Esophagus muscularis mucosa (tissue), 4 donors: ENCODE results near the gene GSS. TPM values are rescaled to one million over a fixed set of nuclear protein-coding genes. Genes with fewer than 3 reads are reported as not detected.
"Not testable (repeated sequence)": the region's sequence is repeated elsewhere in the genome, so short reads cannot be mapped to it uniquely, and the experiment has no call there.

Source experiments
- DNase-seq: peaks from one replicate; pipeline ENCODE4 v3.0.0-alpha.2; 2017; ENCODE audit errors: extremely low spot score
- H3K27ac ChIP-seq, 4 donors: fragments of 200-600 bp; sonication (generic); replicated peaks in 1 of 4; 1 replicate in 3 of 4; 2 replicates in 1 of 4; pipeline ENCODE4 v1.5.1; 2016 to 2019; ENCODE audit warnings: mild to moderate bottlenecking in 1 of 4
- H3K27me3 ChIP-seq, 4 donors: fragments of 200-600 bp; sonication (generic); one replicate each; pipeline versions ENCODE4 v1.5.1 to v1.6.0; 2016 to 2019
- H3K36me3 ChIP-seq, 4 donors: fragments of 200-600 bp; sonication (generic); one replicate each; pipeline ENCODE4 v1.5.1; 2016 to 2019
- H3K4me1 ChIP-seq, 4 donors: fragments of 200-600 bp; sonication (generic); one replicate each; pipeline ENCODE4 v1.5.1; 2016 to 2019
- H3K4me3 ChIP-seq, 4 donors: fragments of 200-600 bp; sonication (generic); 1 replicate in 2 of 4; 2 replicates in 2 of 4; pipeline ENCODE4 v1.5.1; 2016 to 2019; ENCODE audit warnings: mild to moderate bottlenecking in 4 of 4, moderate library complexity in 1 of 4
- H3K9me3 ChIP-seq, 4 donors: fragments of 200-600 bp; sonication (generic); 1 replicate in 3 of 4; 2 replicates in 1 of 4; pipeline ENCODE4 v1.5.1; 2016 to 2019
- EP300 ChIP-seq: sonication (generic); formaldehyde crosslinking; IDR thresholded peaks from one replicate; pipeline ENCODE4 v1.6.1; 2017; ENCODE audit warnings: antibody characterized with exemption
- POLR2A ChIP-seq: fragments of 450-650 bp; IDR thresholded peaks from one replicate; pipeline ENCODE4 v1.6.1; 2017; ENCODE audit warnings: antibody characterized with exemption, moderate library complexity, mild to moderate bottlenecking, low read depth
- POLR2AphosphoS5 ChIP-seq, 2 donors: sonication (generic); formaldehyde crosslinking; IDR thresholded peaks; one replicate each; pipeline ENCODE4 v1.6.1; 2017; ENCODE audit warnings: antibody characterized with exemption in 2 of 2
- WGBS: methylation state at CpG from one replicate; pipeline ENCODE4 v1.1.5; 2018; 5-methylcytosine and 5-hydroxymethylcytosine counted together
- intact Hi-C: fragments of 100-400 bp; cut with DNase I; formaldehyde crosslinking; loops from one replicate; pipeline ENCODE4 v1.15.1; 2023
- small RNA-seq, 3 donors: library from RNA; depleted of rRNA; stranded (forward); fragments of <200 nt; gene quantifications; one replicate each; pipeline ENCODE3, GENCODE V24; 2016
- total RNA-seq, 4 donors: library from RNA; depleted of rRNA; stranded (reverse); fragments of >200 nt; gene quantifications; one replicate each; pipeline versions ENCODE4 v1.1.0 to v1.2.1, GENCODE V29; 2016
- TF ChIP-seq, protein P1 (sequence below), 3 experiments: fragments of 200-600 bp in 2 of 3; fragments of 450-650 bp in 1 of 3; sonication (generic) in 2 of 3; IDR thresholded peaks; one replicate each; pipeline ENCODE4 v1.5.1; 2017 to 2019; ENCODE audit warnings: antibody characterized with exemption in 3 of 3, mild to moderate bottlenecking in 2 of 3, moderate library complexity in 1 of 3

Gene GSS
- total RNA-seq, 4 donors from 2014 or later = 27.7 to 36.1 (median 28.5) TPM

GRCh38 chr20:34883087-34883688 is 72.4 kb downstream of the GSS start:
- H3K27ac ChIP-seq = no peak overlapping the region

GRCh38 chr20:34881689-34882088 is 73.9 kb downstream of the GSS start:
- H3K36me3 ChIP-seq = peaks cover 0 to 33% (median 28%) of the 10 kb centered on the region in 4 donors
- no peak overlapping the region for H3K27ac ChIP-seq
- no peaks in the 10 kb centered on the region for H3K9me3 ChIP-seq
- peaks cover 12 to 34% (median 26%) of the 10 kb centered on the region in 4 donors for H3K4me1 ChIP-seq
- TF ChIP-seq EP300 (no peak), POLR2A (no peak), POLR2AphosphoS5 (IDR thresholded peaks at IDR 0.05) (no peak)
- TF ChIP-seq, protein P1, sequence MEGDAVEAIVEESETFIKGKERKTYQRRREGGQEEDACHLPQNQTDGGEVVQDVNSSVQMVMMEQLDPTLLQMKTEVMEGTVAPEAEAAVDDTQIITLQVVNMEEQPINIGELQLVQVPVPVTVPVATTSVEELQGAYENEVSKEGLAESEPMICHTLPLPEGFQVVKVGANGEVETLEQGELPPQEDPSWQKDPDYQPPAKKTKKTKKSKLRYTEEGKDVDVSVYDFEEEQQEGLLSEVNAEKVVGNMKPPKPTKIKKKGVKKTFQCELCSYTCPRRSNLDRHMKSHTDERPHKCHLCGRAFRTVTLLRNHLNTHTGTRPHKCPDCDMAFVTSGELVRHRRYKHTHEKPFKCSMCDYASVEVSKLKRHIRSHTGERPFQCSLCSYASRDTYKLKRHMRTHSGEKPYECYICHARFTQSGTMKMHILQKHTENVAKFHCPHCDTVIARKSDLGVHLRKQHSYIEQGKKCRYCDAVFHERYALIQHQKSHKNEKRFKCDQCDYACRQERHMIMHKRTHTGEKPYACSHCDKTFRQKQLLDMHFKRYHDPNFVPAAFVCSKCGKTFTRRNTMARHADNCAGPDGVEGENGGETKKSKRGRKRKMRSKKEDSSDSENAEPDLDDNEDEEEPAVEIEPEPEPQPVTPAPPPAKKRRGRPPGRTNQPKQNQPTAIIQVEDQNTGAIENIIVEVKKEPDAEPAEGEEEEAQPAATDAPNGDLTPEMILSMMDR (IDR thresholded peaks at IDR 0.05) = no peak
- no peak overlapping the region for H3K4me3 ChIP-seq
- DNase-seq = no peak
- 51% methylated on average over 2 of the region's 2 CpGs for WGBS
- H3K27me3 ChIP-seq = no peaks in the 10 kb centered on the region
- intact Hi-C loops = no loop called here

More at GRCh38 chr20:34883087-34883688, 72.4 kb downstream of the GSS start:
- Histone ChIP-seq H3K4me3 (no peak overlapping the region), H3K27me3 (no peaks in the 10 kb centered on the region), H3K4me1 (peaks cover 13 to 34% (median 22%) of the 10 kb centered on the region in 4 donors), H3K36me3 (peaks cover 0 to 37% (median 28%) of the 10 kb centered on the region in 4 donors), H3K9me3 (no peaks in the 10 kb centered on the region)
- TF ChIP-seq, protein P1 (IDR thresholded peaks at IDR 0.05) = no peak
- no peak for TF ChIP-seq POLR2AphosphoS5 (IDR thresholded peaks at IDR 0.05)
- no peak for TF ChIP-seq EP300
- no peak for TF ChIP-seq POLR2A
- intact Hi-C loops = no loop called here
- no peak for DNase-seq

DNA sequence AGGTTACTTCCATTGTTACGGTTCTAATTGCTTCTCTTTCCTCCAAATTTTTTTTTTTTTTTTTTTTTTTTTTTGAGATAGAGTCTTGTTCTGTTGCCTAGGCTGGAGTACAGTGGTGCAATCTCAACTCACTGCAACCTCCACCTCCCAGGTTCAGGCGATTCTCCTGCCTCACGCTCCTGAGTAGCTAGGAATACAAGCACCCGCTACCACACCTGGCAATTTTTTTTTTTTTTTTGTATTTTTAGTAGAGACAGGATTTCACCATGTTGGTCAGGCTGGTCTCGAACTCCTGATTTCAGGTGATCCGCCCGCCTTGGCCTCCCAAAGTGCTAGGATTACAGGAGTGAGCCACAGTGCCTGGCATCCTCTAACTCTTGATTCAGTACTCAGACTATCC is 74.6 kb downstream of the GSS start:
- H3K27me3 ChIP-seq, H3K4me3 ChIP-seq, H3K9me3 ChIP-seq, DNase-seq, intact Hi-C loops, H3K27ac ChIP-seq: not testable (repeated sequence)
- WGBS = 83% methylated on average over 7 of the region's 7 CpGs
- peaks cover 0 to 33% (median 27%) of the 10 kb centered on the region in 4 donors for H3K36me3 ChIP-seq
- peaks cover 11 to 30% (median 24%) of the 10 kb centered on the region in 4 donors for H3K4me1 ChIP-seq

- H3K27me3 ChIP-seq = no peaks in the 10 kb centered on the region
- peaks cover 11 to 36% (median 30%) of the 10 kb centered on the region in 4 donors for H3K4me1 ChIP-seq
- no peak overlapping the region for H3K4me3 ChIP-seq
- H3K36me3 ChIP-seq = peaks cover 0 to 29% (median 25%) of the 10 kb centered on the region in 4 donors
- no peak for TF ChIP-seq POLR2A
- TF ChIP-seq, protein P1 (IDR thresholded peaks at IDR 0.05) = no peak
- TF ChIP-seq EP300 = no peak
- TF ChIP-seq POLR2AphosphoS5 (IDR thresholded peaks at IDR 0.05) = no peak
- no peaks in the 10 kb centered on the region for H3K9me3 ChIP-seq
- H3K27ac ChIP-seq = no peak overlapping the region
- DNase-seq = no peak
- WGBS = 94% methylated on average over 6 of the region's 6 CpGs
- intact Hi-C loops = no loop called here
Measured at GRCh38 chr20:34880215-34880850, 75.3 kb downstream of the GSS start.

Small RNA genes lying within 50 kb of the gene (small RNA-seq; reads per million reads assigned to genes)
- 0 to 0.33 (median 0) reads per million in 3 donors for gene MIR499A

Other genes with a start within 250 kb of the GSS start
- 10 to 100 TPM; 14.9 to 30.2 (median 23.3) TPM for gene NCOA6, start 130.2 kb downstream of the GSS start, total RNA-seq
- 10 to 100 TPM in 1 of 4 donors, 1 to 10 TPM in 3; 7.6 to 11.9 (median 9.4) TPM for gene GGT7, start 83.0 kb downstream of the GSS start, total RNA-seq
- 10 to 100 TPM; 34.8 to 90.7 (median 62.8) TPM for gene ACSS2, start 79.2 kb downstream of the GSS start, total RNA-seq
- gene MYH7B, start 62 bp upstream of the GSS start, total RNA-seq = under 1 TPM; 0.17 to 0.84 (median 0.37) TPM
- gene TRPC4AP, start 137.0 kb upstream of the GSS start, total RNA-seq = 10 to 100 TPM; 44.1 to 58.2 (median 52.1) TPM
- 10 to 100 TPM; 13.3 to 20.3 (median 14.6) TPM for gene EDEM2, start 191.5 kb upstream of the GSS start, total RNA-seq
- 10 to 100 TPM; 18.3 to 74.7 (median 38.1) TPM for gene PROCR, start 216.3 kb upstream of the GSS start, total RNA-seq